T-helper 17 cell (primary cell): Measurements from ENCODE around the gene DBNDD2. TPM values are rescaled to one million over a fixed set of nuclear protein-coding genes. Genes with fewer than 3 reads are reported as not detected.

Source experiments
- ATAC-seq: fragments of 150-1000 bp; cut with Tn5 transposase; 2 replicates; pipeline ENCODE4 v1.10.0; 2021; ENCODE audit warnings: mild to moderate bottlenecking, moderate library complexity
- DNase-seq, 3 donors: peaks; one replicate each; pipeline versions ENCODE4 v3.0.0 to v3.0.0-alpha.2; 2020 to 2021
- H3K9me3 ChIP-seq: one replicate; pipeline ENCODE4 v1.7.0; 2013; ENCODE audit warnings: low read length, mild to moderate bottlenecking; ENCODE audit not compliant: control insufficient read depth, poor library complexity, severe bottlenecking
- H3K27ac Mint-ChIP-seq: one replicate; pipeline ENCODE4 v1.8.0; 2022; ENCODE audit warnings: mild to moderate bottlenecking, moderate library complexity, mixed read lengths
- H3K27me3 Mint-ChIP-seq: one replicate; pipeline ENCODE4 v1.8.0; 2022; ENCODE audit warnings: mixed read lengths
- H3K36me3 Mint-ChIP-seq: one replicate; pipeline ENCODE4 v1.8.0; 2022; ENCODE audit warnings: low read depth, mixed read lengths
- H3K4me1 Mint-ChIP-seq: one replicate; pipeline ENCODE4 v1.8.0; 2022; ENCODE audit warnings: mild to moderate bottlenecking, mixed read lengths
- H3K4me3 Mint-ChIP-seq: one replicate; pipeline ENCODE4 v1.8.0; 2022; ENCODE audit warnings: mild to moderate bottlenecking, moderate library complexity, mixed read lengths
- total RNA-seq, 4 donors: library from RNA in 2 of 4; stranded (reverse) in 2 of 4; gene quantifications; one replicate each; pipeline ENCODE4 v1.2.3 and lab custom pipeline; 2022 to 2026

Gene DBNDD2
- total RNA-seq, 2 donors from 2014 or later: 10.7 to 10.9 TPM

GRCh38 chr20:45433316-45433715 lies 25.2 kb downstream of the DBNDD2 start:
- H3K27ac Mint-ChIP-seq: peak overlapping the region; percentile 11
- H3K36me3 Mint-ChIP-seq: peaks cover 2% of the 10 kb centered on the region

GRCh38 chr20:45433976-45434375 lies 25.9 kb downstream of the DBNDD2 start:
- Mint-ChIP-seq H3K4me3 (no peak overlapping the region), H3K36me3 (peaks cover 2% of the 10 kb centered on the region), H3K27ac (no peak overlapping the region), H3K4me1 (peaks cover 8% of the 10 kb centered on the region), H3K27me3 (no peaks in the 10 kb centered on the region)
- ATAC-seq (no peak), DNase-seq (no peak)
- H3K9me3 ChIP-seq: no peaks in the 10 kb centered on the region

More at GRCh38 chr20:45433316-45433715, 25.2 kb downstream of the DBNDD2 start:
- DNase-seq (no peak), ATAC-seq (no peak)
- H3K4me3 Mint-ChIP-seq: no peak overlapping the region
- H3K9me3 ChIP-seq: no peaks in the 10 kb centered on the region
- H3K27me3 Mint-ChIP-seq: no peaks in the 10 kb centered on the region
- H3K4me1 Mint-ChIP-seq: peaks cover 8% of the 10 kb centered on the region

GRCh38 chr20:45436732-45437485 lies 28.8 kb downstream of the DBNDD2 start:
- no peaks in the 10 kb centered on the region for H3K9me3 ChIP-seq
- peak; percentile 77 to 83 (median 78) for DNase-seq
- H3K4me1 Mint-ChIP-seq: peaks cover 8% of the 10 kb centered on the region
- H3K36me3 Mint-ChIP-seq: no peaks in the 10 kb centered on the region
- H3K27ac Mint-ChIP-seq: peak overlapping the region; percentile 59
- H3K4me3 Mint-ChIP-seq: peak overlapping the region; percentile 83
- H3K27me3 Mint-ChIP-seq: no peaks in the 10 kb centered on the region
- ATAC-seq: peak; percentile 100

GRCh38 chr20:45440424-45440823 lies 32.3 kb downstream of the DBNDD2 start:
- Mint-ChIP-seq H3K36me3 (no peaks in the 10 kb centered on the region), H3K27me3 (peaks cover 20% of the 10 kb centered on the region), H3K4me1 (peaks cover 22% of the 10 kb centered on the region), H3K27ac (no peak overlapping the region), H3K4me3 (no peak overlapping the region)
- H3K9me3 ChIP-seq: no peaks in the 10 kb centered on the region
- DNase-seq (no peak), ATAC-seq (no peak)

- H3K36me3 Mint-ChIP-seq: peaks cover 2% of the 10 kb centered on the region
- H3K4me3 Mint-ChIP-seq: no peak overlapping the region
- H3K27me3 Mint-ChIP-seq: peaks cover 27% of the 10 kb centered on the region
- H3K4me1 Mint-ChIP-seq: peaks cover 28% of the 10 kb centered on the region
- no peaks in the 10 kb centered on the region for H3K9me3 ChIP-seq
- DNase-seq (no peak), ATAC-seq (no peak)
- no peak overlapping the region for H3K27ac Mint-ChIP-seq
Measured at GRCh38 chr20:45440891-45441685, 33.0 kb downstream of the DBNDD2 start.

- H3K27ac Mint-ChIP-seq: no peak overlapping the region
- H3K4me1 Mint-ChIP-seq: peaks cover 26% of the 10 kb centered on the region
- no peak overlapping the region for H3K4me3 Mint-ChIP-seq
- peaks cover 32% of the 10 kb centered on the region for H3K27me3 Mint-ChIP-seq
- ATAC-seq (no peak), DNase-seq (no peak)
- peaks cover 2% of the 10 kb centered on the region for H3K36me3 Mint-ChIP-seq
- H3K9me3 ChIP-seq: no peaks in the 10 kb centered on the region
Measured at GRCh38 chr20:45441746-45442145, 33.7 kb downstream of the DBNDD2 start.

- H3K27me3 Mint-ChIP-seq: peaks cover 48% of the 10 kb centered on the region
- peaks cover 2% of the 10 kb centered on the region for H3K36me3 Mint-ChIP-seq
- ATAC-seq (peak; percentile 95), DNase-seq (peak in 1 of 3 donors; percentile 23)
- H3K4me1 Mint-ChIP-seq: peaks cover 23% of the 10 kb centered on the region
- H3K27ac Mint-ChIP-seq: no peak overlapping the region
- H3K4me3 Mint-ChIP-seq: peak overlapping the region; percentile 62
- no peaks in the 10 kb centered on the region for H3K9me3 ChIP-seq
Measured at GRCh38 chr20:45444050-45444449, 36.0 kb downstream of the DBNDD2 start.

GRCh38 chr20:45445805-45446562 lies 37.9 kb downstream of the DBNDD2 start:
- Mint-ChIP-seq H3K27me3 (peaks cover 48% of the 10 kb centered on the region), H3K27ac (no peak overlapping the region), H3K36me3 (peaks cover 2% of the 10 kb centered on the region), H3K4me1 (peaks cover 26% of the 10 kb centered on the region), H3K4me3 (no peak overlapping the region)
- DNase-seq: peak in 1 of 3 donors; percentile 28
- H3K9me3 ChIP-seq: no peaks in the 10 kb centered on the region
- ATAC-seq: peak; percentile 61

GRCh38 chr20:45448270-45448669 lies 40.2 kb downstream of the DBNDD2 start:
- Mint-ChIP-seq H3K27ac (peak overlapping the region; percentile 39), H3K4me3 (no peak overlapping the region), H3K36me3 (peaks cover 2% of the 10 kb centered on the region), H3K4me1 (peaks cover 26% of the 10 kb centered on the region), H3K27me3 (peaks cover 53% of the 10 kb centered on the region)
- H3K9me3 ChIP-seq: no peaks in the 10 kb centered on the region
- DNase-seq (no peak), ATAC-seq (no peak)

- Mint-ChIP-seq H3K27me3 (peaks cover 47% of the 10 kb centered on the region), H3K27ac (no peak overlapping the region), H3K4me1 (peaks cover 17% of the 10 kb centered on the region), H3K4me3 (no peak overlapping the region), H3K36me3 (peaks cover 2% of the 10 kb centered on the region)
- ATAC-seq: no peak
- no peaks in the 10 kb centered on the region for H3K9me3 ChIP-seq
- DNase-seq: no peak
Measured at GRCh38 chr20:45449528-45449927, 41.4 kb downstream of the DBNDD2 start.

GRCh38 chr20:45450097-45450818 lies 42.2 kb downstream of the DBNDD2 start:
- DNase-seq: no peak
- no peaks in the 10 kb centered on the region for H3K9me3 ChIP-seq
- Mint-ChIP-seq H3K27me3 (peaks cover 40% of the 10 kb centered on the region), H3K27ac (no peak overlapping the region), H3K4me3 (no peak overlapping the region), H3K4me1 (peaks cover 12% of the 10 kb centered on the region), H3K36me3 (peaks cover 2% of the 10 kb centered on the region)
- ATAC-seq: peak; percentile 60

GRCh38 chr20:45452238-45452637 lies 44.1 kb downstream of the DBNDD2 start:
- no peak overlapping the region for H3K27ac Mint-ChIP-seq
- H3K36me3 Mint-ChIP-seq: no peaks in the 10 kb centered on the region
- no peak overlapping the region for H3K4me3 Mint-ChIP-seq
- no peaks in the 10 kb centered on the region for H3K9me3 ChIP-seq
- DNase-seq (no peak), ATAC-seq (no peak)
- H3K27me3 Mint-ChIP-seq: peaks cover 26% of the 10 kb centered on the region
- H3K4me1 Mint-ChIP-seq: peaks cover 3% of the 10 kb centered on the region
